Sigmoid colon (tissue), 3 donors: ENCODE data around the gene ZFHX2.

Experiments
- POLR2A ChIP-seq, 2 donors: fragments of 450-650 bp; IDR thresholded peaks; one replicate each; pipeline ENCODE4 v1.6.1; 2016; ENCODE audit warnings: antibody characterized with exemption in 2 of 2, mild to moderate bottlenecking in 2 of 2, moderate library complexity in 2 of 2
- TF ChIP-seq, protein P1 (sequence below), 4 experiments: fragments of 450-650 bp in 3 of 4; fragments of 200-600 bp in 1 of 4; IDR thresholded peaks; one replicate each; pipeline ENCODE4 v1.5.1; 2016 to 2019; ENCODE audit warnings: antibody characterized with exemption in 4 of 4, mild to moderate bottlenecking in 3 of 4, moderate library complexity in 2 of 4

GRCh38 chr14:23525611-23526010 is 26.0 kb downstream of the ZFHX2 start:
- TF ChIP-seq, protein P1, sequence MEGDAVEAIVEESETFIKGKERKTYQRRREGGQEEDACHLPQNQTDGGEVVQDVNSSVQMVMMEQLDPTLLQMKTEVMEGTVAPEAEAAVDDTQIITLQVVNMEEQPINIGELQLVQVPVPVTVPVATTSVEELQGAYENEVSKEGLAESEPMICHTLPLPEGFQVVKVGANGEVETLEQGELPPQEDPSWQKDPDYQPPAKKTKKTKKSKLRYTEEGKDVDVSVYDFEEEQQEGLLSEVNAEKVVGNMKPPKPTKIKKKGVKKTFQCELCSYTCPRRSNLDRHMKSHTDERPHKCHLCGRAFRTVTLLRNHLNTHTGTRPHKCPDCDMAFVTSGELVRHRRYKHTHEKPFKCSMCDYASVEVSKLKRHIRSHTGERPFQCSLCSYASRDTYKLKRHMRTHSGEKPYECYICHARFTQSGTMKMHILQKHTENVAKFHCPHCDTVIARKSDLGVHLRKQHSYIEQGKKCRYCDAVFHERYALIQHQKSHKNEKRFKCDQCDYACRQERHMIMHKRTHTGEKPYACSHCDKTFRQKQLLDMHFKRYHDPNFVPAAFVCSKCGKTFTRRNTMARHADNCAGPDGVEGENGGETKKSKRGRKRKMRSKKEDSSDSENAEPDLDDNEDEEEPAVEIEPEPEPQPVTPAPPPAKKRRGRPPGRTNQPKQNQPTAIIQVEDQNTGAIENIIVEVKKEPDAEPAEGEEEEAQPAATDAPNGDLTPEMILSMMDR (IDR thresholded peaks at IDR 0.05): no peak
- no peak for TF ChIP-seq POLR2A (IDR thresholded peaks at IDR 0.05)
